Kidney epithelial cell (primary cell): ENCODE results near the gene GDF10. TPM values are rescaled to one million over a fixed set of nuclear protein-coding genes. Genes with fewer than 3 reads are reported as not detected.

ENCODE experiments used
- DNase-seq: peaks from one replicate; pipeline ENCODE4 v3.0.0-alpha.2; 2010; ENCODE audit warnings: low read depth
- H3K27me3 ChIP-seq: 2 replicates; pipeline ENCODE4 v1.6.0; 2011; ENCODE audit warnings: low read length; ENCODE audit not compliant: control insufficient read depth, insufficient read depth
- H3K36me3 ChIP-seq: 2 replicates; pipeline ENCODE4 v1.5.1; 2011; ENCODE audit warnings: low read length; ENCODE audit not compliant: control insufficient read depth, insufficient read depth
- H3K4me3 ChIP-seq: 2 replicates; pipeline ENCODE4 v1.5.1; 2011; ENCODE audit warnings: low read depth, mild to moderate bottlenecking, control low read depth, low read length
- total RNA-seq: library from RNA; depleted of rRNA; stranded (reverse); fragments of >200 nt; gene quantifications from 2 replicates; pipeline ENCODE4 v1.2.3, GENCODE V29; 2015
- TF ChIP-seq, protein P1 (sequence below): IDR thresholded peaks from 2 replicates; pipeline ENCODE4 v1.5.1; 2011; ENCODE audit warnings: mild to moderate bottlenecking, moderate library complexity, low read length, control low read depth, inconsistent platforms; ENCODE audit not compliant: insufficient read depth, poor library complexity, severe bottlenecking

Gene GDF10
- total RNA-seq, 1 donor from 2014 or later: not detected

DNA sequence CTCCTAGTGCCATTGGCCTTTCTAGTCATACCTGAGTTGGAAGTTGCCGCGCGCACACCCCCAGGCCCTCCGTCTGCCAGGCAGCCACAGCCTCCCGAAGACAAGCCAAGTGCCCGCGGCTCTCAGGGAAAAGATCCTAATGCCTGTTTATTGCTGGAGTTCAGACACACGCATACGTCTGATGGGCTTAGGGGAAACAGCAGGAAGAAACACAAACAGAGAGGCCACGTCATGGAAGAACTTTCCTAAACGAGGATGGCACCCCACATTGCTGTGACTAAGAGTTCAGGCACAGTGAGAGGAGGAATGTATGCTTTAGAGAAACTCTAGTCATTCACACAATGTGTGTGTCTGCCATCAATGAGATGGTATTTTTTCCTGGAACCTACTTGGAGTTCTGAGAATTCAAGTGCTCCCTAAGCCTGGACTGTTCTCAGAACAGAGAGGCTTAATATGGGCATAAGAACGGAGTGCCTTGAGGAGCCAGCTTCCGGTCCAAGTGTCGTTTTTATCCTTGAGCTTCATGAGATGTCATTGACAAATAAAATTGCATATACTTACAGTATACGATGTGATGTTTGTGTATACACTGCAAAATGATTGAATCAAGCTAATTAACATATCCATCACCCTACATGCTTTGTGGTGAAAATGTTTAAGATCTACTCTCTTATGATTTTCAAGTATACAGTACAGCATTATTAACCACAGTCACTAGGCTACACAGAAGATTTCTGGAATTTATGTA, 36.6 kb downstream of the GDF10 start:
- no peak for DNase-seq
- no peaks in the 10 kb centered on the region for H3K36me3 ChIP-seq
- peaks cover 6% of the 10 kb centered on the region for H3K27me3 ChIP-seq
- H3K4me3 ChIP-seq: no peak overlapping the region
- TF ChIP-seq, protein P1, sequence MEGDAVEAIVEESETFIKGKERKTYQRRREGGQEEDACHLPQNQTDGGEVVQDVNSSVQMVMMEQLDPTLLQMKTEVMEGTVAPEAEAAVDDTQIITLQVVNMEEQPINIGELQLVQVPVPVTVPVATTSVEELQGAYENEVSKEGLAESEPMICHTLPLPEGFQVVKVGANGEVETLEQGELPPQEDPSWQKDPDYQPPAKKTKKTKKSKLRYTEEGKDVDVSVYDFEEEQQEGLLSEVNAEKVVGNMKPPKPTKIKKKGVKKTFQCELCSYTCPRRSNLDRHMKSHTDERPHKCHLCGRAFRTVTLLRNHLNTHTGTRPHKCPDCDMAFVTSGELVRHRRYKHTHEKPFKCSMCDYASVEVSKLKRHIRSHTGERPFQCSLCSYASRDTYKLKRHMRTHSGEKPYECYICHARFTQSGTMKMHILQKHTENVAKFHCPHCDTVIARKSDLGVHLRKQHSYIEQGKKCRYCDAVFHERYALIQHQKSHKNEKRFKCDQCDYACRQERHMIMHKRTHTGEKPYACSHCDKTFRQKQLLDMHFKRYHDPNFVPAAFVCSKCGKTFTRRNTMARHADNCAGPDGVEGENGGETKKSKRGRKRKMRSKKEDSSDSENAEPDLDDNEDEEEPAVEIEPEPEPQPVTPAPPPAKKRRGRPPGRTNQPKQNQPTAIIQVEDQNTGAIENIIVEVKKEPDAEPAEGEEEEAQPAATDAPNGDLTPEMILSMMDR: no peak

DNA sequence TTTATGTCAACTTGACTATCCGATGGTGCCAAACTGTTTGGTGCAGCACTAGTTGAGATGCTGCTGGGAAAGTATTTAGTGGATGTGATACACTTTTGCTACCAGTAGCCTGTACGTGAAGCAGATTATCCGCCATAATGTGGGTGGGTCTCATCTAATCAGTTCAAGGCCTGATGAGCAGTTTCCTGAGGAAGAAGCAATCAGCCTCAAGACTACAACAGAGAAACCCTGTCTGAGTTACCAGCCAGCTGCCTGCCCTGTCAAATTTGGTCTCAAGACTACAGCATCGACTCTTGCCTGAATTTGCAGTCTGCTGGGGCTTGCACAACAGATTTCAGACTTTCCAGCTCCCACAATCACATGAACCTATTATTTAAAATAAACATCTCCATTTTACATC, 37.3 kb downstream of the GDF10 start:
- H3K27me3 ChIP-seq: peaks cover 6% of the 10 kb centered on the region

DNA sequence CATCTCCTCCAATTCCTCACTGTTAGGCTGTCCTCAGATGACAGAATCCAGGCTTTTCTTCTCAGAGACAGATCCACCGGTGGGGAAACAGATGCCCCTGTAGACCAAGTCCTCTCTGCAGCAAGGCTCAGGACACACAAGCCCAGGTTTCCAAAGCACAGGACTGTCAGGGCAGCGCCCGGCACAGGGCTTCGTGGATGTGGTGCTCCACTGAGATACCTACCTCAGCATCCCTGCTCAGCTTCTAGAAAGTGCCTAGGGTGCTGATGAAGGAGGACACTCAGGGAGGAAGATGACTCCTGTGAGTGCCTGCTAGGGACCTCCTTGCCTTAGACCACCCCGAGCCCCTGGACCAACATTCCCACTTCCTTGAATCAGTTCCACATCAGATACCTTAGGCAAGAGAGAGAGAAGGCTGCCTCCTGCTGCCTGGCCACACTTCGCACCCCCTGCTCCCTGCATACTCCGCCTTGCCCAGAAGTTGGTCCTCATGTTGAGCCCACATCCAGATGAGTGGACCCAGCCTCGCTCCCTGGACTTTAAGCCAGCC, 39.3 kb downstream of the GDF10 start:
- H3K4me3 ChIP-seq: no peak overlapping the region
- no peak for DNase-seq
- H3K27me3 ChIP-seq: peaks cover 4% of the 10 kb centered on the region
- TF ChIP-seq, protein P1: no peak
- no peaks in the 10 kb centered on the region for H3K36me3 ChIP-seq

More for the DNA sequence above, 37.3 kb downstream of the GDF10 start:
- TF ChIP-seq, protein P1: no peak
- H3K4me3 ChIP-seq: no peak overlapping the region
- DNase-seq: no peak
- no peaks in the 10 kb centered on the region for H3K36me3 ChIP-seq

DNA sequence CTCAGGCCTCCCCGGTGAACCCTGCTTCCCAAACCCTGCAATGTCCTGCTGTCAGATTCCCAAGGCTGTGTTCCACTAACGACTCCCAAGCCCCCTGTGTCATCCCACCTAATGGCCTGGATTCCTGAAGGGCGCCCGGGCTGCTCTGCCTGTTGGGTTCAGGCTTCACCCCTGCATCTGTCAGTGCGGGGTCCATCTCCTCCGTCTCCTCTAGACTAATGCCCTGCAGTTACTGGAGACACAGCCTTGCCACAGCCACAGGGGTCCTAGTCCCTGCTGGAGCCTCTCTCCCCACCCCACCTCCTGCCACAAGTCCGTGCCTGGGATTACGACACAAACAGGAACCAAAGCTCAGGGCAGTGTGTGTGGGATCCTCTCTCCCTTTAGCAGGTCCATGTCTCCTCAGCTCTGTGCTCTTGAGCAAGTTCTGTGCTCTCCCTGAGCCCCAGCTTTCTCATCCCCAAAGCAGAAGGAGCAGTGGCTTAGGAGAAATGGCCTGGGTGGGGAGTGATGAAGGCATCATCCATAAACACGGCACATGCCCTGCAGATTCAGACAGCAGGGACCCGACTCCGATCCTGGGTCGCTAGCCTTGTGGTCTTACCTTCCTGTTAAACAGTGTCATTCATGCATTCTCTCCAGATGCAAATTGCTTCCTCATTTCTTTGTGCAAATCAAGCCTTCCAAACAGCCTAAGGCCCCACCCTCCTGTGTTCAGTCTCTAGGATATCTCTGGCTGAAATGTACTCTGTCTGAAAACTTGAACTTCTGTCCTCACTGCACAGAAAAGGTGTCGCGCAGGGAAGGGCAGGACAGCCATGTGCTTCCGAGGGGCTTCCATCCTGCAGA, 40.0 kb downstream of the GDF10 start:
- Histone ChIP-seq H3K27me3 (peaks cover 4% of the 10 kb centered on the region), H3K36me3 (no peaks in the 10 kb centered on the region), H3K4me3 (no peak overlapping the region)
- no peak for DNase-seq
- TF ChIP-seq, protein P1: no peak

DNA sequence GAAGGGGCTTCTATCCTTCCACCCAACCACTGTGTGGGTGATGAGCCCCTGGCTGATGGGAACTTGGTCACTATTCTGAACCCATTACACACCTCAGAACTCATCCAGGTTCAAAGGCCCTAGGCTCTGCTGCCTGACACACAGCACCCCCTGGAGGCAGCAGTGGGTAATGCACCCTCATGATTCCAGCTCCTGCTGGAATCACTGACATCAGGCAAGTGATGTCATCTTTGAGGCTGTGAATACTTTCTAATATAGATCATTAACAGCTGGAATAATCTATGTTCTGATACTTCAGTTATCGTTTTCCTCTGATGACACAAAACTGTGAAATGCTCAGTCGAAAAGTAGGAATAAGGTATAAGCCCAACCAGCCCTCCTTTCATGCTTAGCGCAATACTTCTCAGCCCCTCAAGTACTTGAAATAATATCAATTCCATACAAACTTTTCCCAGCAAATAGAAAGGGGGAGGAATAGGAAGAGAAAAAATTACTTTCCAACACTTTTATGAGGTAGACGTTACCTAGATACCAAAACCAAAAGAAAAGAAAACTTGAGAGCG, 40.7 kb downstream of the GDF10 start:
- DNase-seq: no peak
- no peak overlapping the region for H3K4me3 ChIP-seq
- H3K36me3 ChIP-seq: no peaks in the 10 kb centered on the region
- TF ChIP-seq, protein P1: peak; percentile 94
- peaks cover 4% of the 10 kb centered on the region for H3K27me3 ChIP-seq
